HG02798 (cell line): ENCODE measurements around the gene CEP72.
A peak's percentile ranks its signal among the peaks of the same experiment; 100 is the strongest.
"Not testable (repeated sequence)": the region's sequence is repeated elsewhere in the genome, so short reads cannot be mapped to it uniquely, and the experiment has no call there.

Source experiments
- ATAC-seq: cut with Tn5 transposase; IDR thresholded peaks from one replicate; pipeline ENCODE4 v1.9.1; 2021; ENCODE audit warnings: mild to moderate bottlenecking; ENCODE audit not compliant: unreplicated experiment, poor library complexity

CEP72 gene

DNA sequence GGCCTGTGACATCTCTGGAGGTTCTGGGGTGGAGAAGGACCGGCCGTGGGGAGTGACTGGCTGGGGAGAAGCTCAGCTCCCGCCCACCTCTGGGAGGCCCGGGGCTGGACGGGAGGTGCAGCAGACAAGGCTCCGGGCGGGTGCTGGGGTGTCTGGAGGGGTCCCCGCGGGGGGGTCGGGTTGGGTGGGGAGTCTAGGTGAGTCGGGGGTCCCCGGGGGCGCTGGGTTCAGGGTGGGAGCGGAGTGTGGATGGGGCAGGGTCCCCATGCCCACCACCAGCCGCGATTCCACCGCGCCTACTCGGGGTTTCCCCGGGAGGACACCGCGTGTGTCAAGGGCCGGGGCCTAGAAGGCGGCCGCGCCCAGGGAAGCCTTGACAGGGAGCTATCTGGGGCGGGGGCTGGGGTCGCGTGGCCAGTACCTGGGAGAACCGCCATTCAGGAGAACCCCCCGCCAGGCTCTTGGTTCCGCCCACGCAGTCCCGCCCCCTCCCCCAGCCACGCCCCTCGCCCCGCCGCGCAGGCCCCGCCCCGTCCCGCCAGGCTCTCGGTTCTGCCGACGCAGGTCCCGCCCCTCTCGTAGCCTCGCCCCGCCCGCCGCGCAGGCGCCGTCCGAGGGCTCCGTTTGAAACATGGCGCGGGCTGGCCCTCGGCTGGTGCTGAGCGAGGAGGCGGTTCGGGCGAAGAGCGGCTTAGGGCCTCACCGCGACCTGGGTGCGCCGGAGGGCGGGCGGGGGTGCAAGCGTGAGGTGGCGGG lies at the start of gene CEP72:
Gene CEP72, plus strand, starts transcription at position 610 of the 756 bp plus-strand sequence. Its CDS starts 22 bp downstream, at position 632.
- peak; percentile 87 for ATAC-seq

GRCh38 chr5:565782-566440 lies 46.2 kb upstream of the CEP72 start:
- ATAC-seq = no peak

DNA sequence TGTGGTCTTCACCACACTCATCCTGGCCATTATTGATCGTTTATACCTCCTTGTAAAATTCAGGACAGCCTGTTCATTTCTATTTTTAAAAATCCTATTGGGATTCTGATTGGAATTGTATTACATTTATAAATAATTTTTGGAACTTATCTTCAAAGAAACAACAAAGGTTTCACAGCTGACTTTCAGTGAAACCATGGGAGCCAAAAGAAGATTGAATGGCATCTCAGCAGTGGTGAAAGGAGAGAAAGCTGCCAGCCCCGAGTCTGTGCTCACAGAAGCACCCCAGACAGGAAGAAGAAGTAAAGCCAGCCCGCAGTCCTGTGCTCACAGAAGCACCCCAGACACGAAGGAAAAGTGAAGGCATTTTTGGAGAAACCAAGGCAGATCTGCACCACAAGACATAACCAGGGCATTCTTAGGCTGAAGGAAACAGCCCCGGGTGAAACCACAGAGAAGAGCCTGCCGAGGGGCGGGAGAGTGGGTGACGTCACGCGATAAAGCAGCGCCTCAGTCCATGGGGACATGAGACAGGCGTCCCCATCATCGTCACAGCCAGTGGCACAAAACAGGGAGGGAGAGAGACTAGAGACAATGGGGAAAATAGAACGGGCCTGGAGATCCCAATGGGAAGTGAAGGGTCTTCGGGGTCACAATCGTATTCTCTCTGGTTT lies 45.4 kb upstream of the CEP72 start:
- no peak for ATAC-seq

DNA sequence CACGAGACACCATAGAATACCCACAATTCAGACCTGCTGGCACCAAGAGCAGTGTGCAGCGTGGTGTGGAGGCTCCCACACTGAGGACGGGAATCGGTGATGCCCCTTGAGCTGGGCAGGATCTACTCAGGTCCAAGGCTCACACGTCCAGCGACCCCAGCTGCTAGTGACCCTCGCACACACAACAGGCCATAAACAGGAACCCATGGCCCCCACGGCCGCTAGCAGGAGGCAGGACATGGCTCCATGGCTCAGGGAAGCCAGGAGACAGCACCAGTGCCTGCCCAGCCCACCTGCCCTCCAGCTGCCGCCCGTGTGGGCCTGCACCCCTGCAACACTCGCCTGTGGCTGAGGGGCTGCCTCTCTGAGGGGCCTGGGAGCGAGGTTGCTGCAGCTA lies 44.5 kb upstream of the CEP72 start:
- ATAC-seq = no peak

DNA sequence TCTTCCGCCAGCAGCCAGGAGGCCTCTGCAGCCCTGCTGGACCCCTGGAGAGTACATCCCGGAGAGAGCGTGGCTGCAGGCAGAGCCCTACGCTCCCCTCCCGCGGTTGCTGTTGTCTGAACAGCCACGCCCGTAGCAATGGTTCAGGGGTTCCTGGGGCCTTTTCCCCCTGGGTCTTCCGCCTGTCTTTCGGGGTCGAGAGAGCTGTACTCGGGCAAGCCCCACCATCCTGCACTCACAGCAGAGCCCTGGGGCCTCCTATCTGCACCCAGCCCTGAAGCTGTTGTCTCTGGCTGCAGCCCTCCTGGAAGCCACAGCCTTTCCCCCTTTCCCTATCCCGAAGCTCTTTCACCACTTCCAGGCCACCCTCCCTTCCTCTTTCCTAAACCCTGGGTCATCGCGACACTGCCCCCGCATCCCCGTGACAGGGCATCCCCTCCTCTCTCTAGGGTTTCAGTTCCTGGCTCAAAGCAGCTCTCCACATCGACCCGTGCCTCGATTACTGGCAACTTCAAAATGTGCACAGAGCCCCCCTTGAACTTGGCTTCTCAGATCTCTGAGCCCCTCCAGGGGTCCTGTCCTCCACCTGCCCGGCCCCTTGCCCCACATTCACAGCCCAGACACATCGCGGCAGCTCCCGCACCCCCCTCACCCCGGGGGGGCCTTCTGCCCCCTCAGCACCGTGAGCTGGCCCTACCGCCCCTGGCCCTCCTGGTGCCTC lies 43.9 kb upstream of the CEP72 start:
- no peak for ATAC-seq

DNA sequence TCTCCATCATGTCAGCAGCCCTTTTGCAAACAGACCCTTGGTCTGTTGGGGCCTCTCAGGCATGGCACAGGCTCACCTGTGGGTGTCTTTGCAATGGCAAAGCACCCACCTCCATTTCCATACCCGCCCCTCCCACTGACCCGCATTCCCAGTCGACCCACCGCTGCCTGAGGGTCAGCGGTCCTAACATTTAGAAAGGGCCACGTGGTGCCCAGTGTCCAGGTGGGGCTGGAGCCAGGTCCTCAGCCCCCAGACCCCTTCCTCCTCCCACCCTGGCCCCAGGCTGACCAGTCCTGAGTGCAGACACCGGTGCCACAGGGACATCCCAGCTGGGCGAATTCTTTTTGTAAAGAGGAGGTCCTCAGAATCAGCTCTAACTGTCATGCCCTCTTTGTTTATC lies 43.3 kb upstream of the CEP72 start:
- no peak for ATAC-seq

GRCh38 chr5:569358-569867 lies 42.7 kb upstream of the CEP72 start:
- no peak for ATAC-seq

- ATAC-seq = no peak
Measured at GRCh38 chr5:569868-570361, 42.2 kb upstream of the CEP72 start.

- ATAC-seq = no peak
Measured at GRCh38 chr5:570446-570845, 41.7 kb upstream of the CEP72 start.

DNA sequence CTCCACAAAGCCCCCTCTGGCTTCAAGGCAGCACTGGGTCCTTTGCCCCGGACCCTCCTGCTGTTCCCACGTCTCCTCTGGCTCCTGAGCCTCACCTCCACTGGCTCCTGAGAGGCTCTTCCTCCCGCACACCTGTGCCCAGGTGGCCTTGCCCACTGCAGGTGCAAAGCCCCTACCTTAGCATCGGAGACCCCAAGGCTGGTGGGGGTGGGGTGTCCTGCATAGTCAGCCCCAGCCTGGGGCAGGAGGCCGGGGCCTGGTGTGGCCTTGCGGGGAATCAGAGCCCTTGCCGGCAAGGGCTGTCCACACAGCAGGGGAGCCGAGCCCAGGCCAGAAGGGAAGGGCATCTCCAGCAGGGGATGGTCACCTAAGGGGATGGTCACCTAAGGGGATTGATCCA lies 41.3 kb upstream of the CEP72 start:
- no peak for ATAC-seq

- no peak for ATAC-seq
Measured at GRCh38 chr5:571791-572190, 40.3 kb upstream of the CEP72 start.

GRCh38 chr5:572398-573019 lies 39.6 kb upstream of the CEP72 start:
- no peak for ATAC-seq

DNA sequence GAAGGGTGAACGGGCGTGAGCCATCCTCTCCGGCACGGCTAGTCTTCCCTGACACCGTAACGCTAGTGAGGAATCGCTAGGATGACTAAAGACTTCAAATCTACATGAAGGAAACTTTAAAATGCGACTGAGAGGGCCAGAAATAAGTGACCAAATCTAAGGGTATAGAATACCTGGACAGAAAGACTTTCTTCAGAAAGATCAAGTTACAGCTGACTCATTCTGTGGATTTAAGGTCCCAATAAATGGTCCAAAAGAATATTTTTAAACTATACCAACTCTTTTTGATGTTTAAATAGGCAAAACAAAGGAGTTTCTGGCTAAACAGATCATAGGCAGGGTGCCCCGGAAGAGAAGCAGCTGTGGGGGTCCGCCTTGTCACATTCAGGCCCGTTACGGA lies 38.9 kb upstream of the CEP72 start:
- ATAC-seq = no peak

GRCh38 chr5:573976-574375 lies 38.2 kb upstream of the CEP72 start:
- no peak for ATAC-seq

GRCh38 chr5:574906-575305 lies 37.2 kb upstream of the CEP72 start:
- ATAC-seq = no peak

- no peak for ATAC-seq
Measured at GRCh38 chr5:575636-576035, 36.5 kb upstream of the CEP72 start.

- ATAC-seq = not testable (repeated sequence)
Measured at GRCh38 chr5:577214-577613, 34.9 kb upstream of the CEP72 start.

DNA sequence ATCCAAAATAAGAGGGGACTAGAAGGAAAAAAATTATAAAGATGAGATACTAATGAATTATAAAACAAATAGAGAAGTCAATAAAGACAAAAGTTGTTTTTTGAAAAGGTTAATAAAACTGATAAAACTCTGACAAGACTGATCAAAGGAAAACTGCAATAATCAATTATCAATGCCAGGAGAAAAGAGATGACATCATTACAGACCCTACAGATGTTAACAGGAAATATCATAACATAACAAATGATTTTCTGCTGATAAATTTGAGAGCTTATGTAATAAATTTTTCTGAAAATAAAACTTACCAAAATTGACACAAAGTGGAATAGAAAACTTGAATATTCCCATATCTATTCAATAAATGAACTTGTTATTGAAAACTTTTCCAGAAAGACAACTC lies 34.3 kb upstream of the CEP72 start:
- ATAC-seq = no peak

GRCh38 chr5:579211-579610 lies 32.9 kb upstream of the CEP72 start:
- ATAC-seq = no peak

- no peak for ATAC-seq
Measured at GRCh38 chr5:579746-580366, 32.3 kb upstream of the CEP72 start.
